Stimulated activated CD8-positive, alpha-beta memory T cell treated with anti-CD3 and anti-CD28 coated beads, Interleukin-15, amount 100 ng/mL, for 24 hours (primary cell): ENCODE data around the gene IPO11.
"Not testable (repeated sequence)": the region's sequence is repeated elsewhere in the genome, so short reads cannot be mapped to it uniquely, and the experiment has no call there.

Experiments
- DNase-seq: peaks from one replicate; pipeline ENCODE4 v3.0.0-alpha.2; 2020; ENCODE audit warnings: low read depth

The IPO11 gene

DNA sequence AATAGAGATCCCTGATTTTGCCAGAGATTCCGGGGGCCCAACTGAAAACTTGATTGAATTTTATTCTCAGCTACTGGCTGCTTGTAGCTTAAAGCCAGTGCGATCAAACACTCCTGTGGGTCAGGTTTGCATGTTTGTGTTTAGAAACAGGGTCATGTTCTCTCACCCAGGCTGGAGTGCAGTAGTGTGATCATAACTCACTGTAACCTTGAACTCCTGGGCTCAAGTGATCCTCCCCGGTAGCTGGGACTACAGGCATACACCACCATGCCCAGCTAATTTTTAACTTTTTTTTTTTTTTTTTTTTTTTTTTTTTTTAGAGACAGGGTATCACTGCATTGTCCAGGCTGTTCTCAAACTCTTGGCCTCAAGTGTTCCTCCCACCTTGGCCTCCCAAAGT, 232.7 kb downstream of the IPO11 start:
- DNase-seq = no peak

DNA sequence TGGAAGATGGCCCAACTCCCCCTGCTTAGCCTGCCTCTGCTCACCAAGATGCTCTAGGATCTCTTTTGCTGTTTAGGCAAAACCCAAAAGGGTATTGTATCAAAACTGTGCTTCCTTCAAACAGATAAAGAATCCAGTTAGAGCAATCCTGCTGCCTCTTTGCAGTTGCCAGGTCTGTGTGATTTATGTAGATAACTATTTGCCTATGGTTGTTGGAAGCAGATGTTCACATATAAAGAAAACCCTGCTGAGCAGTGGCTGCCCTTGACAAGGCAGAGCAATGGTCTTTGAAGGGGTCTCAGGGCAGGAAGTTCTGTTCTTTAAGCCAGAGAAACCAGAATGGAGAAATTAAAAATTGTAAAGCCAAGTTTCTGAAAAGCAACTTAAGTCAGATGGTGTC, 234.7 kb downstream of the IPO11 start:
- DNase-seq = no peak

DNA sequence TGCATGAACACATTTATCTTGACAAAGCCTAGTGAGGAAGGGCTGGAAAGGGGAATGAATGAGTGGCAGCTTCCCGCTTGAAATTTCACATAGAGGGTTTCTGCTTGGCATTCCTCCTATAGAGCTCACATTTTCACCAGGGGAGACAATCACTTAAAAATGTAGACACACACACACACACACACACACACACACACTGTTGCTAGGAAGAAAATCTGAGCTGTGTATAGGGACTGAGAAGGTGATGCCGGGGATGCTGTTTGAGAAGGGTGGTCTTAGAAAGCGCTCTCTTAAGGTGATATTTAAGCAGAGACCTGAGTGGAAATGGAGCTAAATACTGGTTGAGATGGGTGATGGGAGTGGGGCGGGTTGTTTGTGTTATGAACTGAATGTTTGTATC, 236.5 kb downstream of the IPO11 start:
- DNase-seq = no peak

DNA sequence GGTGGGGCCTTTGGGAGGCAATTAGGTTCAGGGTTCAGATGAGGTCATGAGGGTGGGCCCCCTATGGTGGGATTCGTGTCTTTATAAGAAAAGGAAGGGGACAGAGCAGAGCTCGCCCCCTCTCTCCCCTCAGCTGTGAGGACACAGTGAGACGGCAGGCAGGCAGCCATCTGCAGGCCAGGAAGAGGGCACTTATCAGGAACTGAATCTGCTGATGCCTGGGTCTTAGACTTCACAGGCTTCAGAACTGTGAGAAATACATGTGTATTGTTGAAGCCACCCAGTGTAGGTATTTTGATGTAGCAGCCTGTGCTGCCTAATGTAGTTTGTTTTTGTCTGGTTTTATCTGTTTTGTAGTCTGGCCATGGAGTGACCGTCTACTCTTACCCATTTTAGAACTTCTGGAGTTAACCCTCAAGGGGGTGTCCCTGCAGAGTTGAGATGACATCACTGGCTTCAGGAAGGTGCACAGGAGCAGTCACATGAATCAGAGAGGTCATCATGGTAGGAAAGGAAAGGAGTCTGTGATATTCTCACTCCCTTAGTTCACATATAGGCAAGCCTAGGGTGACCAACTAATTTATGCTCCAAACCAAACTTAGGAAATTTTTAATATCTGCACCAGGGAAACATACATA, 237.0 kb downstream of the IPO11 start:
- DNase-seq = no peak

DNA sequence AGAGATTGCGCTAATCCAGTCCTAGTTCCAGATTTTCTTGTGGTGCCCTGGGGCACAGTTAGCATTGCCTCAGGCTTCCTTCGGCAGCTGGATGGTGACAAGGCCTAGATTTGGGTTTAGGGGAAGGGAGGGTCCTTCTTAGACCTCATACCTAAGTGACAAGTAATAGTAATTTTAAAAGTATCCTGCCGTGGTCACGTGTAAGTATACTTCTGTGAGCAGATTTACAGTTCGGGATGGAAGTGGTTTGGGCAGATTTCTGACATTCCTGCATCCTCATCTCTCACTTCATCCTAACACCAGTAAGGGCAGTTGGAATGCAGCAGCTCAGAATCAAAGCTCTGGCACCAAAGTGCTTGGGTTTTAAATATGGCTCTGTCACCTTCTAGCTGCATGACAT, 237.6 kb downstream of the IPO11 start:
- no peak for DNase-seq

DNA sequence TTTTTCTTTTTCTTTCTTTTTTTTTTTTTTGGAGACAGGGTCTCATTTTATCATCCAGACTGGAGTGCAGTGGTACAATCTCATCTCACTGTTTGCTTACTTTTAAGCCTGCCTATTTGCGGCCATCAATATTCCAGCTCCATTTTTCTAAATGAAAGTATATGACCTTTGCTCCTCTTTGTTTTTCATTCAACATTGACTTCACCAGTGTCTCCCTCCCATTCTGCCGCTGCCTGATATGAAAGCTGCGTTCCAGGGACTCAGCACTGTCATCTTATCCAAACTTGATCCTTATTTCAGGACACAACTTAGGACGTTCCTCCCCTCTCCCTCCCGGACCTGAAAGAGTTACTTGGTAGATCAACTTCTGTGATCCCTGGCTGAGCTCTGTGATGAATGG, 239.7 kb downstream of the IPO11 start:
- DNase-seq = no peak

DNA sequence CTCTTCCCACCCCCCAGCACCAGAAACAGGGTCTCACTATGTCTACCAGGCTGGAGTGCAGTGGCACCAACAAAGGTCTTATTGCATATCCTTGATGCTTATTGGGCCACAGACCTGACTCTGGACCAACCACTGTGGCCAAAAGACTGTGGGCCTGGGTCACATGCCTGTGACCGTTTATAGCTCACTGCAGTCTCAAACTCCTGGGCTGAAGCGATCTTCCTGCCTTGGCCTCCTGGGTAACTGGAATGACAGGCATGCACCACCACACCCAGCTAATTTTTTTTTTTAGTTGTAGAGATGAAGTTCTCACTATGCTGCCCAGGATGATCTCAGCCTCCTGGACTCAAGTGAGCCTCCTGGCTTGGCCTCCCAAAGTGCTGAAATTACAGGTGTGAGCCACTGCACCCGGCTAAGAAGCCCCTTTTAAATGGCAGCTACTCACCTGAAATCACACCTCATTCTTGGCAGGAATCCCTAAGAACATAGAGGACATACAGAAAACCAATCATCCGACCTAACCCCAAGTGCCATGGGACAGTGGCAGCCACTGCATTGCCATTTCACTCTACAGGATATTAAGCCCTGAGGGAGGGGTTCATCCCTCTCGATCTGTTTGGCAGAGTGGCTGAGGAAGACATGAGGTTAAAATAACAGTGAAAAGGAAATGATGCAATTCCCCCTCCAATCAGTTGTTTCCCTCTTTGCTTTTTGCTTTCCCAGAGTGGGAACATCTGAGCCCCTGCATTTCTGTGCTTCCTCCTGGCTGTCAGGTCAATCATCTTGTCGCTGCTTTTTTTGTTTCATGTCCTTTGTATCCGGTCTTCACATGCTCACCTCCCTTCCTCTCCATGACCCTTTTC, 240.7 kb downstream of the IPO11 start:
- no peak for DNase-seq

DNA sequence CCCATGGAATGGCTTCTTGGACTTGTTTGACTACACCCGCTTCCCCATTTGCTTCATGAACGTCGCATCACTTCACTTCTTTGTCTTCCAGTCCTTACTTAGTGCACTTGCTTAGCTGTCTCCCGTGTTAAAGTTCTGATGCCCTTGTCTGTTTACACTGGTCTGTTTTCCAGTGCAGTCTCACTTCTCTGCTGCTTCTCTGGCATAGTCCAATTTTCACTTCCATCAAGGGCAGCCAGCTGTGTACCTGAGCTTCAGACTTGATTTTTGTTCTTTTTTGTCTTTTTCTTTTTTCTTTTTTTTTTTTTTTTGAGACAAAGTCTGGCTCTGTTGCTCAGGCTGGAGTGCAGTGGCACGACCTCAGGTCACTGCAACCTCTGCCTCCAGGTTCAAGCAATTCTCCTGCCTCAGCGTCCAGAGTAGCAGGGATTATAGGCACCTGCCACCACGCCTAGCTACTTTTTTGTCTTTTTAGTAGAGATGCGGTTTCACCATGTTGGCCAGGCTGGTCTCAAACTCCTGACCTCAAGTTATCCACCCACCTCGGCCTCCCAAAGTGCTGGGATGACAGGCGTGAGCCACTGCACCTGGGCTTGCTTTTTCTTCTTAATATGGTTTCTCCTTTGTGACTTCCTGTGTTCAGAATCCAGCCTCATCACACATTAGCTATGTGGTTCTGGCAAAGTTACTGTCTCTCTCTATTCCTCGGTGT, 241.5 kb downstream of the IPO11 start:
- DNase-seq = no peak

DNA sequence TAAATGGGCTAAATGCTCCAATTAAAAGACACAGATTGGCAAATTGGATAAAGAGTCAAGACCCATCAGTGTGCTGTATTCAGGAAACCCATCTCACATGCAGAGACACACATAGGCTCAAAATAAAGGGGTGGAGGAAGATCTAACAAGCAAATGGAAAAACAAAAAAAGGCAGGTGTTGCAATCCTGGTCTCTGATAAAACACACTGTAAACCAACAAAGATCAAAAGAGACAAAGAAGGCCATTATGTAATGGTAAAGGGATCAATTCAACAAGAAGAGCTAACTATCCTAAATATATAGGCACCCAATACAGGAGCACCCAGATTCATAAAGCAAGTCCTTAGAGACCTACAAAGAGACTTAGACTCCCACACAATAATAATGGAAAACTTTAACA, 245.2 kb downstream of the IPO11 start:
- not testable (repeated sequence) for DNase-seq

DNA sequence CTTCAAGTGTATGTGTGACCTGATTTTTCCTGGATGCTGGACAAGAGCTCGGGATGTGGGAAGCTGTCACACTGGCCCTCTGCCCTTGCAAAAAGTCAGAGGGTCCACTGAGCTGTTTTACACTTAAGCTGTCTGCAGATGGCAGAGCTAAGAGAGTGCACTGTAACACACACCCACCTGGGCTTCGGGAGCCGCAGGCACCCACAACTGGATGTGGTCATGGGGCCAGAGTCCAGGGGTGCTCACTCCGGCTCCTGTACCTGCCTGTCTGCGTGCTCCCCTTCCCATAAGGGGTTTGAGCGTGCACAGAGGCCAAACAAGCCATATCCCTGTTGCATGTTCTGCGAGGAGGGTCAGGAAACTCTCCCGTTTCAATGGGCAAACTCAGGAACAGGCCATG, 248.6 kb downstream of the IPO11 start:
- no peak for DNase-seq

DNA sequence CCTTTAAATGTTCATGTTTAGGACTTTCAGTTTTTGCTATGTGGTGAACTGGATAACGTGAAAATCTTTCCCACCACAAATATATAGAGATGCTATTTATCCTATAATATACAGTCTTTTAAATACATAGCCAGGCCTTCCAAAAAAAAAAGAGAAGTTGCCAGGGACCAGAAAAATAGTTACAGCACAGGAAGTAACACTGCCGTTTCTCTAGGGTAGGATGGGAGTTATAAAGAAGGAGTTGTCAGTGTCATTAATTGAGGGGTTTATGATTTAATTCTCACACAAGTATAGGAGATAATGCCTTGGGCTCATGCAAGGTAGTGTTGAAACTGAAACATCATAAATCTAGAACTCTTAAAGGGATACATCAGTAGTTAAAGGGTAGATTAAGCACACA, 250.0 kb downstream of the IPO11 start:
- no peak for DNase-seq

DNA sequence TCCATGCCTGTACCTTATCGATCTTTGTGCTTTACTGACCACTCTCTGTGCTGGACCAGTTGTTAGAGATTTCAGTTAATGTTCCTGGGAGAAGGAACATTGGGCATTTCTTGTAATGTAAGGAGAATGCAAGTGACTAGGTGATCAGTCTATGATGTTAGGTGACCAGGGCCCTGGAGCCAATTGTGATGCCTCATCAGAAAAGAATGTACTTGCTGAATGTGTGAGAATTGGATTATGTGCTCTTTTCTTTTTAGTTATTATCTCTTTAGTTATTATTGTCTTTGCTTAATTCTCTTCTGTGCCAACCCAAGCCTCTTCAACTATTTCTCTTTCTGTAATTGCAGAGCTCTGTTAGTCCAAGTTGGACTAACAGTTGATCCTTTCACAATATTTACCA, 258.9 kb downstream of the IPO11 start:
- no peak for DNase-seq

DNA sequence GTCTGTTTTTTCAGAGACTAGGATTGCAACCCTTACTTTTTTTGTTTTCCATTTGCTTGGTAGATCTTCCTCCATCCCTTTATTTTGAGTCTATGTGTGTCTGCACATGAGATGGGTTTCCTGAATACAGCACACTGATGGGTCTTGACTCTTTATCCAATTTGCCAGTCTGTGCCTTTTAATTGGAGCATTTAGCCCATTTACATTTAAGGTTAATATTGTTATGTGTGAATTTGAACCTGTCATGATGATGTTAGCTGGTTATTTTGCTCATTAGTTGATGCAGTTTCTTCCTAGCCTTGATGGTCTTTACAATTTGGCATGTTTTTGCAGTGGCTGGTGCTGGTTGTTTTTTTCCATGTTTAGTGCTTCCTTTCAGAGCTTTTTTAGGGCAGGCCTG, 264.0 kb downstream of the IPO11 start:
- not testable (repeated sequence) for DNase-seq
